ENCODE results near the gene PRELP. TPM values are rescaled to one million over a fixed set of nuclear protein-coding genes. Genes with fewer than 3 reads are reported as not detected.

PRELP gene
- total and polyA plus RNA-seq, 2 donors (not counting 3 experiments of a cell fraction or from before 2014, with no cell fraction given) = 0.01 TPM; not detected in 1

GRCh38 chr1:203479646-203480045 is 4.0 kb downstream of the PRELP start:
- no peaks in the 10 kb centered on the region for H4K20me1 ChIP-seq (replicated peaks; ENCODE audit: control insufficient read depth, extremely low read depth, insufficient read depth, low read length)
- H3K9ac ChIP-seq (replicated peaks; ENCODE audit: extremely low read depth, insufficient read depth, low read length) = no peak overlapping the region
- no peak overlapping the region for H2AFZ ChIP-seq (ENCODE audit: low read depth, low read length)
- peaks cover 7% of the 10 kb centered on the region for H3K4me1 ChIP-seq (ENCODE audit: control insufficient read depth, extremely low read depth, insufficient read depth, low read length)
- ChIA-PET CTCF (interaction anchor here (1.4 to 2.7 kb wide), 4 partner anchors 8 to 212 kb away, joined by 3 to 12 read pairs (median 6); no protein-coding TSS in a partner anchor), POLR2A (no interaction called here)
- no peak overlapping the region for H3K27ac ChIP-seq (ENCODE audit: insufficient read depth, low read depth, low read length)
- dilution Hi-C loops (cut with MboI; ENCODE audit: extremely low pct_ligation_motif_present, low sequenced_read_pairs) = no loop called here
- no peak for DNase-seq (ENCODE audit: low read depth, low spot score)
- H3K4me3 ChIP-seq (replicated peaks in 1 of 3; ENCODE audit: insufficient read depth in 1 of 3, low read depth in 1 of 3, low read length in 3 of 3) = no peak overlapping the region
- no peaks in the 10 kb centered on the region for H3K79me2 ChIP-seq (ENCODE audit: control insufficient read depth, insufficient read depth, low read length)
- no peaks in the 10 kb centered on the region for H3K36me3 ChIP-seq (ENCODE audit: control insufficient read depth in 2 of 2, extremely low read depth in 1 of 2, insufficient read depth in 2 of 2, low read length in 2 of 2)
- no peaks in the 10 kb centered on the region for H3K9me3 ChIP-seq (replicated peaks; ENCODE audit: control insufficient read depth, insufficient read depth, low read length)
- intact Hi-C loops (cut with micrococcal nuclease) = no loop called here
- TF ChIP-seq MAX (IDR thresholded peaks at IDR 0.05; ENCODE audit: insufficient read depth, insufficient read length) (no peak), POLR2A (IDR thresholded peaks at IDR 0.05; ENCODE audit: low read depth, low read length) (no peak), EZH2 (IDR thresholded peaks at IDR 0.05; ENCODE audit: borderline replicate concordance, low read depth, low read length, severe bottlenecking) (no peak), FOS (IDR thresholded peaks at IDR 0.05; ENCODE audit: borderline replicate concordance, insufficient read depth, low read length) (no peak), GATA2 (IDR thresholded peaks at IDR 0.05; ENCODE audit: insufficient read depth, insufficient read length, low read depth, low read length) (no peak), MYC (IDR thresholded peaks at IDR 0.05; ENCODE audit: low read depth, low read length) (no peak), JUN (IDR thresholded peaks at IDR 0.05; ENCODE audit: borderline replicate concordance, insufficient read depth, insufficient read length, low read depth) (no peak), POLR2AphosphoS5 (IDR thresholded peaks at IDR 0.05; ENCODE audit: insufficient read depth, low read depth, low read length) (no peak)
- TF ChIP-seq, protein P1, sequence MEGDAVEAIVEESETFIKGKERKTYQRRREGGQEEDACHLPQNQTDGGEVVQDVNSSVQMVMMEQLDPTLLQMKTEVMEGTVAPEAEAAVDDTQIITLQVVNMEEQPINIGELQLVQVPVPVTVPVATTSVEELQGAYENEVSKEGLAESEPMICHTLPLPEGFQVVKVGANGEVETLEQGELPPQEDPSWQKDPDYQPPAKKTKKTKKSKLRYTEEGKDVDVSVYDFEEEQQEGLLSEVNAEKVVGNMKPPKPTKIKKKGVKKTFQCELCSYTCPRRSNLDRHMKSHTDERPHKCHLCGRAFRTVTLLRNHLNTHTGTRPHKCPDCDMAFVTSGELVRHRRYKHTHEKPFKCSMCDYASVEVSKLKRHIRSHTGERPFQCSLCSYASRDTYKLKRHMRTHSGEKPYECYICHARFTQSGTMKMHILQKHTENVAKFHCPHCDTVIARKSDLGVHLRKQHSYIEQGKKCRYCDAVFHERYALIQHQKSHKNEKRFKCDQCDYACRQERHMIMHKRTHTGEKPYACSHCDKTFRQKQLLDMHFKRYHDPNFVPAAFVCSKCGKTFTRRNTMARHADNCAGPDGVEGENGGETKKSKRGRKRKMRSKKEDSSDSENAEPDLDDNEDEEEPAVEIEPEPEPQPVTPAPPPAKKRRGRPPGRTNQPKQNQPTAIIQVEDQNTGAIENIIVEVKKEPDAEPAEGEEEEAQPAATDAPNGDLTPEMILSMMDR (IDR thresholded peaks at IDR 0.05; ENCODE audit: extremely low read depth in 1 of 2, insufficient read depth in 1 of 2, low read depth in 1 of 2, low read length in 2 of 2) = no peak
- FAIRE-seq = no peak
- no peaks in the 10 kb centered on the region for H3K9me1 ChIP-seq (replicated peaks; ENCODE audit: control insufficient read depth, extremely low read depth, insufficient read depth, low read length)
- H3K4me2 ChIP-seq (ENCODE audit: insufficient read depth, low read length) = no peak overlapping the region
- H3K27me3 ChIP-seq (ENCODE audit: control insufficient read depth in 2 of 2, insufficient read depth in 2 of 2, low read length in 2 of 2) = peaks cover 20 to 28% of the 10 kb centered on the region in 2 experiments
- BruUV-seq (replicated peaks) = no TSS peak

Measured in endothelial cell of umbilical vein (primary cell).